Neuron (in vitro differentiated cells): ENCODE data around the gene RAC2.

Experiments used
- H2AFZ ChIP-seq: one replicate; pipeline ENCODE4 v1.6.1; 2013; ENCODE audit warnings: low read depth, mild to moderate bottlenecking, inconsistent platforms, low read length, moderate library complexity
- H3K27me3 ChIP-seq: one replicate; pipeline ENCODE4 v1.6.1; 2013; ENCODE audit warnings: low read length; ENCODE audit not compliant: insufficient read depth
- H3K36me3 ChIP-seq: one replicate; pipeline ENCODE4 v1.6.1; 2013; ENCODE audit warnings: low read length; ENCODE audit not compliant: insufficient read depth
- H3K4me1 ChIP-seq: one replicate; pipeline ENCODE4 v1.6.1; 2013; ENCODE audit warnings: low read length; ENCODE audit not compliant: insufficient read depth
- H3K4me3 ChIP-seq: 2 replicates; pipeline ENCODE4 v1.5.1; 2013; ENCODE audit warnings: mild to moderate bottlenecking, low read length, moderate library complexity
- H3K9me3 ChIP-seq: one replicate; pipeline ENCODE4 v1.6.1; 2013; ENCODE audit warnings: low read length

Gene RAC2

DNA sequence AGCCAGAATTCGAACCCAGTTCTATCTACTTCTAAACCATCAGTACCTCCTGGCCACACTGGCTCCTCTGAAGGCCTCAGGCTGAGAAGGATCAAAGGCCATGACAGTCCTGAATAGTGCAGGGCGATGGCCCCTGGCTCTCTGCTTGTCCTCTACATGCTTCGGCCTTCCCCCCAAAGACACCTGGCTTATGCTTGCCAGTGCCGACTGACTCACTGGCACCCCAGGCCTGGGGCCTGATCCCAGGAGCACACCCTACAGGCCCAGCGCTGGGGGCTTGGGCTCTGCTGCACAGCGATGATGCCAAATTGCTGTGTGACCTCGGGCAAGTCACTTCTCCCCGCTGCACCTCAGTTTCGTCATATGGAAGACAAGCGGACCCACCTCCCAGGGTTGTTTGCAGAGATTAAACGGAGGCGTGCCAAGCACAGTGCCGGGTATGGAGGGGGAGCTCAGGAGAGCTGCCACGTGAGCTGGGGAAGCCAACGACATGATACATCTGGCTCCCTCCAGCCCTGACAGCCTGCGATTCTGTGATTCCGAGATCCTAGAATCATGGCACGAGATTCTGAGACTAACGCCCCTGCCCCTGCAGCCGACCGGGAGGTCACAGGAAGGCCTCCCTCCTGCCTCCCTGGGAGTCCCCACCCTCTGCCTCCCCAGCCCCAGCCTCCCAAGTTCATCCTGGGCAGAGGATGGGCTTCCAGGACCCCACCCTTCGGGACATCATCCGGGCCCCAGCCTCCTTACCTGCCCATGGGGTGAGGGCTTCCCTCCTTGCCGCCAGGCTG is 32.8 kb downstream of the RAC2 start:
- no peaks in the 10 kb centered on the region for H3K36me3 ChIP-seq
- no peaks in the 10 kb centered on the region for H3K9me3 ChIP-seq
- no peak overlapping the region for H3K4me3 ChIP-seq
- H3K4me1 ChIP-seq = peaks cover 10% of the 10 kb centered on the region
- peaks cover 22% of the 10 kb centered on the region for H3K27me3 ChIP-seq
- H2AFZ ChIP-seq = no peak overlapping the region

- Histone ChIP-seq H3K9me3 (no peaks in the 10 kb centered on the region), H2AFZ (no peak overlapping the region), H3K36me3 (no peaks in the 10 kb centered on the region), H3K27me3 (peaks cover 20% of the 10 kb centered on the region), H3K4me1 (peaks cover 10% of the 10 kb centered on the region), H3K4me3 (no peak overlapping the region)
Measured at GRCh38 chr22:37210041-37210803, 33.8 kb downstream of the RAC2 start.

- Histone ChIP-seq H3K9me3 (no peaks in the 10 kb centered on the region), H2AFZ (no peak overlapping the region), H3K4me1 (peaks cover 10% of the 10 kb centered on the region), H3K4me3 (no peak overlapping the region), H3K27me3 (peaks cover 20% of the 10 kb centered on the region), H3K36me3 (no peaks in the 10 kb centered on the region)
Measured at GRCh38 chr22:37209140-37209845, 34.8 kb downstream of the RAC2 start.

DNA sequence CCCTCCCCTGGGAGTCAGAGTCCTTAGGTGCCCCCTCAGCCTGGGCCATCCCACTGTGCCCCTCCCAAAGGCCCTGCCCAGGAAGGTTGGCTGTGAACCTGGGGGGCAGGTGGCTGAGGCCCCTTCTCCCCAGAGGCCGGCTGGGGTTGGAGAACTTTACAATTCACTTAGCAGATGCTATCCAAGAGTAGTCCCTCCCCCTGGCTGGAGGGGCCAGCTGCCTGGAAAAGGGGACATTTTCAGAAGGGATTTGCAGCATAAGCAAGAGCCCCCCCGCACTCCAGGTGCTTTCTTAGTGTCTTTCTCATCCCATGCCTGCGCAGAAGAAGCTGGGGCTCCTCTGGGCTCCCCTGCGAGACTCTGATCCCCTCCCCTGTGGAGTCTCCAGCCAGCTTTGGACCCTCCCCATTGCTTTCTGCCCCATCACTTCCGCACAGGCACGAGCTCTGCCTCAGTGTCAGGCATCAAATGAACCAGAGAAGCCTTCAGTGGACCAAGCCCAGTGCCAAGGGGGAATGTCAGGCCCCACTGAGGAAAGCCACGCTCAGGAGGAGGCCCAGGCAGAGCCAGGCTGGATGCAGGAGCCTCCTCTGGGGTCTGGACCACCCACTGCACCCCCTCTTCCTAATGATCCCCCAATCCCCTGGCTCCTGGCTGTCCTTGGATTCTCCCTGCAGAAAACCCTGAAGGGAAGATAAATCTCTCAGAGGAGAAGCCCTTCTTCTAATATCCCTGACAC is 35.5 kb downstream of the RAC2 start:
- Histone ChIP-seq H3K9me3 (no peaks in the 10 kb centered on the region), H3K4me1 (peaks cover 10% of the 10 kb centered on the region), H3K27me3 (peaks cover 15% of the 10 kb centered on the region), H3K36me3 (no peaks in the 10 kb centered on the region), H2AFZ (no peak overlapping the region), H3K4me3 (no peak overlapping the region)

DNA sequence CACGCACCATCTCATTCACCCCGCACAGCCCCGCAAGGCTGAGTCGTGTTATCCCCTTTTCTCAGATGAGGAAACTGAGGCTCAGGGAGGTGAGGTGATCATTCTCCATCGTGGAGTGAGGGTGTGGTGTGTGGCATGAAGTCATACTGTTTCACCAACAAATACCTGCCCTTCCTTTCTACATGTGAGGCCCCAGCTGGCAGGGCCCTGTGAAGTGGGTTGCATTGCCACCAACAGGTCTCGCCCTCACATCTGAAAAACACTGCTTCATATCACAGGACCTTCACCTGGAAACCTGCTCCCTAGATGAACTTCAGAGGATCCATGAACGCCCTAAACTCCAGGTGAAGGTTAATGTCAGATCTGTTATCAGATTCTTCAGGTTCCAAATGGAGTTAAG is 36.1 kb downstream of the RAC2 start:
- Histone ChIP-seq H2AFZ (no peak overlapping the region), H3K36me3 (no peaks in the 10 kb centered on the region), H3K4me1 (peaks cover 10% of the 10 kb centered on the region), H3K27me3 (peaks cover 9% of the 10 kb centered on the region), H3K4me3 (no peak overlapping the region), H3K9me3 (no peaks in the 10 kb centered on the region)

GRCh38 chr22:37206841-37207821 is 36.9 kb downstream of the RAC2 start:
- Histone ChIP-seq H3K9me3 (no peaks in the 10 kb centered on the region), H3K4me3 (no peak overlapping the region), H3K27me3 (peaks cover 9% of the 10 kb centered on the region), H3K4me1 (peaks cover 5% of the 10 kb centered on the region), H2AFZ (no peak overlapping the region), H3K36me3 (no peaks in the 10 kb centered on the region)

GRCh38 chr22:37206118-37206840 is 37.8 kb downstream of the RAC2 start:
- no peak overlapping the region for H3K4me3 ChIP-seq
- no peak overlapping the region for H2AFZ ChIP-seq
- H3K27me3 ChIP-seq = peaks cover 9% of the 10 kb centered on the region
- no peaks in the 10 kb centered on the region for H3K4me1 ChIP-seq
- no peaks in the 10 kb centered on the region for H3K9me3 ChIP-seq
- H3K36me3 ChIP-seq = no peaks in the 10 kb centered on the region

DNA sequence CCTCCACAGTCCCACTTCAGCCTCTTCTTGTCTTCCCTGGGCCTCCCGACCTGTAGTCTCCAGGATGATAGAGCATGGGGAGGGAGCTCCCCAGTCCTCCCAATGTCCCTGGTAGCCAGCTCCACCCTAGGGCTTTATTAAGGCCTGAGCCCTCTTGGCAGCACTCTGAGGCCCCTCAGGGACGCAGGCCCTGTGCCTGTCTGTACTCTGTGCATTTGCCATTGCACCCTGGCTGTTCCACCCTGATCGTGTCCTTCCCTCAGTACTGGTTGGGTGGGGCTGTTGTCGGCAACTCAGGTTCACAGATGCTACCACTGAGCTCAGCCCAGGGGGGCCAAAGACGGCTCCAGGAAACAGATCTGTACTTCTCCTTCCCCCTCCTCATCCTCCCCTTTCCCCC is 39.0 kb downstream of the RAC2 start:
- no peaks in the 10 kb centered on the region for H3K9me3 ChIP-seq
- no peaks in the 10 kb centered on the region for H3K4me1 ChIP-seq
- H2AFZ ChIP-seq = no peak overlapping the region
- no peaks in the 10 kb centered on the region for H3K36me3 ChIP-seq
- H3K4me3 ChIP-seq = no peak overlapping the region
- peaks cover 5% of the 10 kb centered on the region for H3K27me3 ChIP-seq

DNA sequence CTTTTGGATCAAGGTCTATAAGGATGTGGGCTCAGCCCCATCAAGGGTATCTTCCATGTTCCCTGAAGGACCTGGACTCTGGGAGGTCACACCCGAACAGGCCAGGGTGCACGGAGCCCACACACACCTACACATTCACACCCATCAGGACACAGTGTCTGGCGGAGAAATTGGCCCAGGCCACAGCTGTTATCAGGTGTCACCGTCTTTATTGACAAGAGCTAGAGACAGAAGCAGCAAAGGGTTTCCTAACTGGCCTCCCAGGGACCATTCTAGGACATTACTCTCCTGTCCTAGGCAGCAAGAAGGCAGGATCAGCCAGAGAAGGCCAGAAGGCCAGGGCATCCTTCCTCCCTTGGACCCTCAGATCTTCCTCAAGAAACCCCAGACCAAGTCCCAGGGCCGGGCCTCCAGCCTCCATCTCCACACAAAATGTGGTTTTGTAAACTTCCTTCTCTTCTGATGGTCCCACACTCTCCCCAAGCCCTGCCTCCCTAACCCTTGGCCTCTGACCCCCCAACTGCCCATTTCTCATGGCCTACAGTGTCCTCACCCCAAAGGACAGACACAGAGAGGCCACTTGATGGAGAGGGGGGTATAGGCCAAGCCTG is 39.9 kb downstream of the RAC2 start:
- Histone ChIP-seq H3K27me3 (no peaks in the 10 kb centered on the region), H3K36me3 (no peaks in the 10 kb centered on the region), H3K4me3 (no peak overlapping the region), H3K9me3 (no peaks in the 10 kb centered on the region), H2AFZ (no peak overlapping the region), H3K4me1 (no peaks in the 10 kb centered on the region)

DNA sequence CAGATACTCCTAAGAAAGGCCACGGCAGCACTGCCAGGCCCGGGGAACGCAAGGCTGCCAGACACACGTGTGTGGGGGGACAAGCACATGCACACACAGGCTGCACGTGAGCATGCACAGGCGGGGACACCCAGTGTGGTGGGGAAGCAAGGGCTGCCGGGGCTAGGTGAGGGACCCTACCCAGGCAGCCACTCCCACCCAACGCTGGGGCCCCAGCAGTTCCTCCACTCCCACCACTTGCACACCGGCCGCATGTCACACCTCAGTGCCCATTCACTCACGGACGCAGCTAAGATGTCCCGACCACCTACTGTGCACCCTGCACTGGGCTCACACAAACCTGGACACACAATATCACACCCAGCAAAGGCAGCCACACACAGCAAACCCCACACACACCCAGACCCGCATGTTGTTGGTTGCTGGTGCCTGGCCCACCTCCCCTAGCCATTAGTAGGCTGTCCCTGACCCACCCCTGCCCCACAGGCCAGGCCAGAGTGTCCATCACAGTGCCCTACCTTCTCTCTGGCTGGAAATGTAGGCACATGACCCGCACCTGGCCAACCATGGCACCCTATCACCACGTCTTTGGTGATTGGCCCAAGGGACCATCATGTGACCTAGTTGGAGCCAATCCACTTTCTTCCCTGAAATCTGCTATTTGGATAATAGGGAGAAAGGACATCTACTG is 40.6 kb downstream of the RAC2 start:
- H3K9me3 ChIP-seq = no peaks in the 10 kb centered on the region
- H3K4me3 ChIP-seq = no peak overlapping the region
- no peak overlapping the region for H2AFZ ChIP-seq
- no peaks in the 10 kb centered on the region for H3K4me1 ChIP-seq
- H3K27me3 ChIP-seq = no peaks in the 10 kb centered on the region
- no peaks in the 10 kb centered on the region for H3K36me3 ChIP-seq

- Histone ChIP-seq H3K27me3 (no peaks in the 10 kb centered on the region), H3K4me1 (peaks cover 5% of the 10 kb centered on the region), H2AFZ (no peak overlapping the region), H3K4me3 (no peak overlapping the region), H3K9me3 (no peaks in the 10 kb centered on the region), H3K36me3 (no peaks in the 10 kb centered on the region)
Measured at GRCh38 chr22:37202716-37203115, 41.4 kb downstream of the RAC2 start.
